ENCODE measurements around the gene RNF17. TPM values are rescaled to one million over a fixed set of nuclear protein-coding genes. Genes with fewer than 3 reads are reported as not detected.
"Not testable (repeated sequence)": the region's sequence is repeated elsewhere in the genome, so short reads cannot be mapped to it uniquely, and the experiment has no call there.

The RNF17 gene
- total RNA-seq, 1 donor from 2014 or later, result not detected

DNA sequence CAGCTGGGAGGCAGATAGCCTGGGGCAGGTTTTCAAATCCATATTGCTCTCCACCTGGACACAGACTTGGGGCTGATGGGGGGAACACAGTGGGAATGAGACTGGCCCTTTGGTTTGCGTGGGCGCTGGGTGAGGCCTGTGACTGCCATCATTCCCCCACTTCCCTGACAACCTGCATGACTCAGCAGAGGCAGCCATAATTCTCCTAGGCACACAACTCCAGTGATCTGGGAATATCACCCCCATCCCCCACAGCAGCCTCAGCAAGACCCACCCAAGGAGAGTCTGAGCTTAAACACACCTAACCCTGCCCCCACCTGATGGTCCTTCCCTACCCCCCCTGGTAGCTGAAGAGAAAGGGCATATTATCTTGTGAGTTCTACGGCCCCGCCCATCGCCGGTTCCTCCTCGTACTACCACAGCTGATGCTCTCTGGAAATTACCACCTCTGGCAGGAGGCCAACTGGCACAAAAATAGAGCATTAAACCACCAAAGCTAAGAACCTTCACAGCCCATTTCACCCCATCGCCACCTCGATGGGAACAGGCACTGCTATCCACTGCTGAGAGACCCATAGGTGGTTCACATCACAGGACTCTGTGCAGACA lies 71.0 kb downstream of the RNF17 start:
- DNase-seq (ENCODE audit: extremely low spot score, unreplicated experiment), result no peak
- Mint-ChIP-seq H3K4me3 (ENCODE audit: unreplicated experiment) (no peak overlapping the region), H3K27ac (ENCODE audit: unreplicated experiment) (no peak overlapping the region), H3K36me3 (ENCODE audit: unreplicated experiment) (no peaks in the 10 kb centered on the region), H3K27me3 (ENCODE audit: unreplicated experiment) (peaks cover 24% of the 10 kb centered on the region), H3K4me1 (ENCODE audit: unreplicated experiment) (no peaks in the 10 kb centered on the region), H3K9me3 (ENCODE audit: unreplicated experiment) (no peaks in the 10 kb centered on the region)
- no peak for TF ChIP-seq CTCF (IDR thresholded peaks at IDR 0.05)

DNA sequence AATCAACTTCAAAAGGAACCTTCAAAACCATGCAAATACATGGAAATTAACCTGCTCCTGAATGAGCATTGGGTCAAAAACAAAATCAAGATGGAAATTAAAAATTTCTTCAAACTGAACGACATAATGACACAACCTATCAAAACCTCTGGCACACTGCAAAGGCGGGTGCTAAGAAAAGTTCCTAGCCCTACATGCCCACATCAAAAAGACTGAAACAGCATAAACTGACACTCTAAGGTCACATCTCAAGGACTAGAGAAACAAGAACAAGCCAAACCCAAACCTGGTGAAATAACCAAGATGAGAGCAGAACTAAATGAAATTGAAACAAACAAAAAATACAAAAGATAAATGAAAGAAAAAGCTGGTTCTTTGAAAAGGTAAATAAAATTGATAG lies 73.6 kb downstream of the RNF17 start:
- not testable (repeated sequence) for H3K4me1 Mint-ChIP-seq (ENCODE audit: unreplicated experiment); DNase-seq (ENCODE audit: extremely low spot score, unreplicated experiment); H3K27ac Mint-ChIP-seq (ENCODE audit: unreplicated experiment); H3K4me3 Mint-ChIP-seq (ENCODE audit: unreplicated experiment); H3K36me3 Mint-ChIP-seq (ENCODE audit: unreplicated experiment); H3K9me3 Mint-ChIP-seq (ENCODE audit: unreplicated experiment)
- peaks cover 22% of the 10 kb centered on the region for H3K27me3 Mint-ChIP-seq (ENCODE audit: unreplicated experiment)

GRCh38 chr13:24842549-24843274 lies 78.7 kb downstream of the RNF17 start:
- Mint-ChIP-seq H3K27me3 (ENCODE audit: unreplicated experiment) (peaks cover 19% of the 10 kb centered on the region), H3K36me3 (ENCODE audit: unreplicated experiment) (no peaks in the 10 kb centered on the region), H3K4me1 (ENCODE audit: unreplicated experiment) (no peaks in the 10 kb centered on the region), H3K4me3 (ENCODE audit: unreplicated experiment) (no peak overlapping the region), H3K9me3 (ENCODE audit: unreplicated experiment) (no peaks in the 10 kb centered on the region), H3K27ac (ENCODE audit: unreplicated experiment) (no peak overlapping the region)
- DNase-seq (ENCODE audit: extremely low spot score, unreplicated experiment), result no peak
- TF ChIP-seq CTCF (IDR thresholded peaks at IDR 0.05), result no peak

GRCh38 chr13:24851546-24851945 lies 87.6 kb downstream of the RNF17 start:
- DNase-seq (ENCODE audit: extremely low spot score, unreplicated experiment), result no peak
- Mint-ChIP-seq H3K27ac (ENCODE audit: unreplicated experiment) (no peak overlapping the region), H3K36me3 (ENCODE audit: unreplicated experiment) (no peaks in the 10 kb centered on the region), H3K4me1 (ENCODE audit: unreplicated experiment) (no peaks in the 10 kb centered on the region), H3K4me3 (ENCODE audit: unreplicated experiment) (no peak overlapping the region), H3K9me3 (ENCODE audit: unreplicated experiment) (no peaks in the 10 kb centered on the region), H3K27me3 (ENCODE audit: unreplicated experiment) (peaks cover 12% of the 10 kb centered on the region)
- TF ChIP-seq CTCF (IDR thresholded peaks at IDR 0.05), result no peak

GRCh38 chr13:24854311-24854710 lies 90.3 kb downstream of the RNF17 start:
- no peak for TF ChIP-seq CTCF (IDR thresholded peaks at IDR 0.05)
- Mint-ChIP-seq H3K27me3 (ENCODE audit: unreplicated experiment) (peaks cover 16% of the 10 kb centered on the region), H3K27ac (ENCODE audit: unreplicated experiment) (no peak overlapping the region), H3K4me1 (ENCODE audit: unreplicated experiment) (no peaks in the 10 kb centered on the region), H3K4me3 (ENCODE audit: unreplicated experiment) (no peak overlapping the region), H3K9me3 (ENCODE audit: unreplicated experiment) (no peaks in the 10 kb centered on the region), H3K36me3 (ENCODE audit: unreplicated experiment) (no peaks in the 10 kb centered on the region)
- DNase-seq (ENCODE audit: extremely low spot score, unreplicated experiment), result no peak
